A549 (cell line): ENCODE measurements around the gene TTLL11.

Experiments
- BHLHE40 ChIP-seq: IDR thresholded peaks from 2 replicates; pipeline ENCODE4 v1.6.1; 2012; ENCODE audit warnings: low read depth, low read length, inconsistent platforms
- CHD2 ChIP-seq: fragments of 150-350 bp; IDR thresholded peaks from 2 replicates; pipeline ENCODE4 v1.6.1; 2014; ENCODE audit warnings: low read length; ENCODE audit not compliant: partially characterized antibody
- KDM1A ChIP-seq: fragments of 200-600 bp; sonication (generic); IDR thresholded peaks from 2 replicates; pipeline ENCODE4 v1.6.1; 2016; ENCODE audit warnings: low read depth, mild to moderate bottlenecking
- MAFK ChIP-seq: fragments of 450-650 bp; IDR thresholded peaks from 2 replicates; pipeline ENCODE4 v1.6.1; 2014; ENCODE audit not compliant: partially characterized antibody
- MAZ ChIP-seq: fragments of 150-350 bp; IDR thresholded peaks from 2 replicates; pipeline ENCODE4 v1.6.1; 2014; ENCODE audit warnings: antibody characterized with exemption, low read depth, low read length, borderline replicate concordance
- MYC ChIP-seq: IDR thresholded peaks from 2 replicates; pipeline ENCODE4 v1.6.1; 2012; ENCODE audit warnings: mild to moderate bottlenecking, inconsistent platforms, low read length, improper control_type of control experiment, borderline replicate concordance
- PHF8 ChIP-seq: fragments of 200-600 bp; sonication (generic); IDR thresholded peaks from 2 replicates; pipeline ENCODE4 v1.6.1; 2016; ENCODE audit warnings: low read depth, mild to moderate bottlenecking, antibody characterized with exemption, moderate library complexity, borderline replicate concordance
- POLR2A ChIP-seq: IDR thresholded peaks from 2 replicates; pipeline ENCODE4 v1.6.1; 2012; ENCODE audit warnings: mild to moderate bottlenecking, low read length
- RAD21 ChIP-seq, 2 experiments: fragments of >200 bp in 1 of 2; sonication (Bioruptor Twin) in 1 of 2; formaldehyde crosslinking in 1 of 2; IDR thresholded peaks in 1 of 2; conservative IDR thresholded peaks in 1 of 2; 2 replicates in 1 of 2; 3 replicates in 1 of 2; pipeline ENCODE4 v1.6.1; 2012 to 2018; ENCODE audit warnings: inconsistent platforms in 1 of 2
- SREBF2 ChIP-seq: fragments of 450-650 bp; IDR thresholded peaks from 2 replicates; pipeline ENCODE4 v1.6.1; 2014; ENCODE audit warnings: mild to moderate bottlenecking, moderate library complexity
- ZC3H11A ChIP-seq: fragments of 450-650 bp; IDR thresholded peaks from 2 replicates; pipeline ENCODE4 v1.6.1; 2014; ENCODE audit warnings: antibody characterized with exemption, mild to moderate bottlenecking
- TF ChIP-seq, protein P1 (sequence below): fragments of >200 bp; sonication (Bioruptor Twin); formaldehyde crosslinking; IDR thresholded peaks from 3 replicates; pipeline ENCODE4 v1.6.1; 2016
- TF ChIP-seq, protein P2 (sequence below): fragments of >200 bp; sonication (Bioruptor Twin); formaldehyde crosslinking; IDR thresholded peaks from 3 replicates; pipeline ENCODE4 v1.5.1; 2016

DNA sequence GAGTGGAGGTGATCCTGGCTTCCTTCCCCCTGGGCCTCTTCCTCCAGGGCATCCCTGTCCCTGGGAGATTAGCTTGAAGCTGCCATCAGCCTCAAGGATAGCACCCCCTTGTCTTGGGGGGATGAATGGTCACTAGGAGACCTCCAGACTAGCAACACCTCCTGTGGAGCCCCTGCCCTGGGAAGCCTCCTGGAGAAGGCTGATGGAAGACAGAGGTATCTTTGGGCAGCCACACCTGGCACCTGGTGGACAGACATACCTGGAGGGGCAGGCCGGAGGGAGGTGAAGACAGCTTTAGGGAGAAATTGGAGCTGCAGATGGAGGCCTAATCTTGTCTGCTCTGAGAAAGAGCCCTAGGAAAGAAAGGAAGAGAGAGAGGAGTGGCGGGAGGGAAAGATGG lies 9.0 kb upstream of the TTLL11 start:
- no peak for TF ChIP-seq RAD21 (conservative IDR thresholded peaks at IDR 0.05 in 1 of 2, IDR thresholded peaks at IDR 0.05 in 1 of 2)
- TF ChIP-seq, protein P1, sequence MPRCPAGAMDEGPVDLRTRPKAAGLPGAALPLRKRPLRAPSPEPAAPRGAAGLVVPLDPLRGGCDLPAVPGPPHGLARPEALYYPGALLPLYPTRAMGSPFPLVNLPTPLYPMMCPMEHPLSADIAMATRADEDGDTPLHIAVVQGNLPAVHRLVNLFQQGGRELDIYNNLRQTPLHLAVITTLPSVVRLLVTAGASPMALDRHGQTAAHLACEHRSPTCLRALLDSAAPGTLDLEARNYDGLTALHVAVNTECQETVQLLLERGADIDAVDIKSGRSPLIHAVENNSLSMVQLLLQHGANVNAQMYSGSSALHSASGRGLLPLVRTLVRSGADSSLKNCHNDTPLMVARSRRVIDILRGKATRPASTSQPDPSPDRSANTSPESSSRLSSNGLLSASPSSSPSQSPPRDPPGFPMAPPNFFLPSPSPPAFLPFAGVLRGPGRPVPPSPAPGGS: no peak
- TF ChIP-seq, protein P2, sequence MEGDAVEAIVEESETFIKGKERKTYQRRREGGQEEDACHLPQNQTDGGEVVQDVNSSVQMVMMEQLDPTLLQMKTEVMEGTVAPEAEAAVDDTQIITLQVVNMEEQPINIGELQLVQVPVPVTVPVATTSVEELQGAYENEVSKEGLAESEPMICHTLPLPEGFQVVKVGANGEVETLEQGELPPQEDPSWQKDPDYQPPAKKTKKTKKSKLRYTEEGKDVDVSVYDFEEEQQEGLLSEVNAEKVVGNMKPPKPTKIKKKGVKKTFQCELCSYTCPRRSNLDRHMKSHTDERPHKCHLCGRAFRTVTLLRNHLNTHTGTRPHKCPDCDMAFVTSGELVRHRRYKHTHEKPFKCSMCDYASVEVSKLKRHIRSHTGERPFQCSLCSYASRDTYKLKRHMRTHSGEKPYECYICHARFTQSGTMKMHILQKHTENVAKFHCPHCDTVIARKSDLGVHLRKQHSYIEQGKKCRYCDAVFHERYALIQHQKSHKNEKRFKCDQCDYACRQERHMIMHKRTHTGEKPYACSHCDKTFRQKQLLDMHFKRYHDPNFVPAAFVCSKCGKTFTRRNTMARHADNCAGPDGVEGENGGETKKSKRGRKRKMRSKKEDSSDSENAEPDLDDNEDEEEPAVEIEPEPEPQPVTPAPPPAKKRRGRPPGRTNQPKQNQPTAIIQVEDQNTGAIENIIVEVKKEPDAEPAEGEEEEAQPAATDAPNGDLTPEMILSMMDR: no peak
- TF ChIP-seq POLR2A: no peak
- TF ChIP-seq CHD2: no peak
- TF ChIP-seq KDM1A: no peak
- TF ChIP-seq MAFK: no peak
- TF ChIP-seq MAZ: no peak
- no peak for TF ChIP-seq BHLHE40
- TF ChIP-seq PHF8: no peak
- TF ChIP-seq MYC: no peak
- no peak for TF ChIP-seq SREBF2
- TF ChIP-seq ZC3H11A: no peak
